ENCODE results near the gene ACADSB. TPM values are rescaled to one million over a fixed set of nuclear protein-coding genes. Genes with fewer than 3 reads are reported as not detected.

The ACADSB gene
- total RNA-seq, 3 donors from 2014 or later = 22.6 to 32.4 (median 31.8) TPM

DNA sequence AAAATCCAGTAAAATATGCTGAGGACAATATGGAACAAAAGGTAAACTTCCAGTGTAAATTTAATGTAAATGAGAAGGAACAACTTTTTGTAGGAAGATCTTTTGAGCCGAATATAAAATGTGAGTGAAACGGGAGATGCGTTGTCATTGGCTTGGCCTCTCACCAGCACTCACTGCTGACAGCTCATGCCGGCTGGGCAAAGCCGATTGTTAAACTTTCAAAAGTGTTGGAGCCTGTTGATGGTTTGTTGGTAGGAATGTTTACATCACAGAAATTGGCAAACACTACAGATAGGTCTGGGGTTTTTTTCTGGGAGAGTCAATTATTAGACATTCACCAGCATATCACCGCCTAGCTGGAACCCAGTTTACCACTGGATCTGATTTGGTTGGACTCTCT lies 22.5 kb upstream of the ACADSB start:
- no peak overlapping the region for H3K4me3 ChIP-seq
- H3K36me3 ChIP-seq = no peaks in the 10 kb centered on the region
- no peaks in the 10 kb centered on the region for H3K4me1 ChIP-seq
- intact Hi-C loops (cut with DNase I; ENCODE audit: low total_unique reads) = no loop called here
- H3K9me3 ChIP-seq = no peaks in the 10 kb centered on the region
- no peak for DNase-seq (ENCODE audit: low spot score in 2 of 2)
- no peak overlapping the region for H3K27ac ChIP-seq
- TF ChIP-seq, protein P1, sequence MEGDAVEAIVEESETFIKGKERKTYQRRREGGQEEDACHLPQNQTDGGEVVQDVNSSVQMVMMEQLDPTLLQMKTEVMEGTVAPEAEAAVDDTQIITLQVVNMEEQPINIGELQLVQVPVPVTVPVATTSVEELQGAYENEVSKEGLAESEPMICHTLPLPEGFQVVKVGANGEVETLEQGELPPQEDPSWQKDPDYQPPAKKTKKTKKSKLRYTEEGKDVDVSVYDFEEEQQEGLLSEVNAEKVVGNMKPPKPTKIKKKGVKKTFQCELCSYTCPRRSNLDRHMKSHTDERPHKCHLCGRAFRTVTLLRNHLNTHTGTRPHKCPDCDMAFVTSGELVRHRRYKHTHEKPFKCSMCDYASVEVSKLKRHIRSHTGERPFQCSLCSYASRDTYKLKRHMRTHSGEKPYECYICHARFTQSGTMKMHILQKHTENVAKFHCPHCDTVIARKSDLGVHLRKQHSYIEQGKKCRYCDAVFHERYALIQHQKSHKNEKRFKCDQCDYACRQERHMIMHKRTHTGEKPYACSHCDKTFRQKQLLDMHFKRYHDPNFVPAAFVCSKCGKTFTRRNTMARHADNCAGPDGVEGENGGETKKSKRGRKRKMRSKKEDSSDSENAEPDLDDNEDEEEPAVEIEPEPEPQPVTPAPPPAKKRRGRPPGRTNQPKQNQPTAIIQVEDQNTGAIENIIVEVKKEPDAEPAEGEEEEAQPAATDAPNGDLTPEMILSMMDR (IDR thresholded peaks at IDR 0.05) = no peak
- TF ChIP-seq POLR2A (IDR thresholded peaks at IDR 0.05) = no peak
- no peak for TF ChIP-seq POLR2AphosphoS5 (IDR thresholded peaks at IDR 0.05)
- no peaks in the 10 kb centered on the region for H3K27me3 ChIP-seq

DNA sequence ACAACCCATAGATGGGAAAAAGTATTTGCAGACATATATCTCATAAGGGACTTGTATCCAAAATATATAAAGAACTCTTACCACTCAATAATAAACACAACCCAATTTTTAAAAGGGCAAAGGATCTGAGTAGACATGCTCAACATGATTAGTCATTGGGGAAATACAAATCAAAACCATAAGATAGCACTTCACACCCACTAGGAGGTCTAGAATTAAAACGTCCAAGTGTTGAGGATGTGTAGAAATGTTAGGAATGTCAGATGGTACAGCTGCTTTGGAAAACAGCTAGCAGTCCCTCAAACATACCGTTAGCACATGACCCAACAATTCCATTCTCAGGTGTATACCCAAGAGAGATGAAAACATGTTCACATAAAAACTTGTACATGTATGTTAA lies 20.3 kb upstream of the ACADSB start:
- TF ChIP-seq POLR2A (IDR thresholded peaks at IDR 0.05) (no peak), POLR2AphosphoS5 (IDR thresholded peaks at IDR 0.05) (no peak)
- TF ChIP-seq, protein P1 (IDR thresholded peaks at IDR 0.05) = no peak
- no peak overlapping the region for H3K27ac ChIP-seq
- H3K4me1 ChIP-seq = no peaks in the 10 kb centered on the region
- no peaks in the 10 kb centered on the region for H3K9me3 ChIP-seq
- DNase-seq (ENCODE audit: low spot score in 2 of 2) = no peak
- intact Hi-C loops (cut with DNase I; ENCODE audit: low total_unique reads) = no loop called here
- no peak overlapping the region for H3K4me3 ChIP-seq
- no peaks in the 10 kb centered on the region for H3K36me3 ChIP-seq
- no peaks in the 10 kb centered on the region for H3K27me3 ChIP-seq

DNA sequence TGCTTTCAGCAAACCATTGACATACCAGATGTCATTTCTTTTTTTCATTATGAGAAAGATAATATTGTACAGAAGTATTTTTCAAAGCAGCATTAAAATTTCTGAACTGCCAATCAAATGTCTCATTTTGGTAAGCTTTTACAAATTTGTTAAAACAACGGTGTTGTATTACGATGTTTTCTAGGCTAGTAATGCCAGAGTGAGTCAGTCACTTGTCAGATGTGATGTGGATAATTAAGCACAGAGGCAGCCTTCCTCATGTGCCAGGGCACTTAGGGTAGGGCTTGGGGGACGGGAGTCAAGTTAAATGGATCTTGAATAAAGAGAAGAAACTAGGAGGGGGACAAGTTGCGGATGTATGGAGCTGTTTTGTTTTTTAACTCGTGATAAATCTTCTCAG lies 18.5 kb upstream of the ACADSB start:
- Histone ChIP-seq H3K9me3 (no peaks in the 10 kb centered on the region), H3K4me1 (no peaks in the 10 kb centered on the region), H3K27ac (no peak overlapping the region), H3K4me3 (no peak overlapping the region), H3K36me3 (no peaks in the 10 kb centered on the region), H3K27me3 (no peaks in the 10 kb centered on the region)
- no peak for DNase-seq (ENCODE audit: low spot score in 2 of 2)
- intact Hi-C loops (cut with DNase I; ENCODE audit: low total_unique reads) = no loop called here
- TF ChIP-seq, protein P1 (IDR thresholded peaks at IDR 0.05) = no peak
- TF ChIP-seq POLR2AphosphoS5 (IDR thresholded peaks at IDR 0.05) (no peak), POLR2A (IDR thresholded peaks at IDR 0.05) (no peak)

DNA sequence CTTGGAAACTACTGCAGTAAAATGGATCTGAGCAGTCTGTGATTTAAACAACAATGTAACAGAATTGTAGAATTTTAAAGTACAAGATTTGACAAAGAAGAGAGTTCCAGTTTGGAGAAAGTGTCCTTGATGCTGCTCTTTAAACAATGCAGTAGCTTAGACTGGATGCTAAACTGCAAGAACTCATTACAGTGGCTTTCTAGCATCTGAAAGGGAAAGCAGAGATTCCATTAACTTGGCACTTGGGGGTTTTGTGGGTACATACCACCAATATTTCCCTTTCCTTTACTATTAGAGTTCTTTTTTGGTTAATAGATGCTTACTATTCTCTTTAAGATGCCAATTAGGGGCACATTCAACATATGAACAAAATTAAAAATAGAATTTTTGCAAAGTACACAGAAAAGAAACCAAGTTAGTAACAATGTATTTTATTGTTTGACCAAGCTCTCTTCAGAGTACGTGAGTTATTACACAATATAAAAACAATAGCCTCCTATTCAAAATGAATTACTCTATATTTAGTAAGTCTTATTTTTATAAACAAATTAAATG lies 16.7 kb upstream of the ACADSB start:
- no peak overlapping the region for H3K4me3 ChIP-seq
- DNase-seq (ENCODE audit: low spot score in 2 of 2) = no peak
- H3K4me1 ChIP-seq = no peaks in the 10 kb centered on the region
- TF ChIP-seq POLR2A (IDR thresholded peaks at IDR 0.05) (no peak), POLR2AphosphoS5 (IDR thresholded peaks at IDR 0.05) (no peak)
- TF ChIP-seq, protein P1 (IDR thresholded peaks at IDR 0.05) = no peak
- intact Hi-C loops (cut with DNase I; ENCODE audit: low total_unique reads) = no loop called here
- H3K9me3 ChIP-seq = no peaks in the 10 kb centered on the region
- no peaks in the 10 kb centered on the region for H3K36me3 ChIP-seq
- H3K27me3 ChIP-seq = no peaks in the 10 kb centered on the region
- peak overlapping the region in 1 of 2 donors; percentile 2 for H3K27ac ChIP-seq

DNA sequence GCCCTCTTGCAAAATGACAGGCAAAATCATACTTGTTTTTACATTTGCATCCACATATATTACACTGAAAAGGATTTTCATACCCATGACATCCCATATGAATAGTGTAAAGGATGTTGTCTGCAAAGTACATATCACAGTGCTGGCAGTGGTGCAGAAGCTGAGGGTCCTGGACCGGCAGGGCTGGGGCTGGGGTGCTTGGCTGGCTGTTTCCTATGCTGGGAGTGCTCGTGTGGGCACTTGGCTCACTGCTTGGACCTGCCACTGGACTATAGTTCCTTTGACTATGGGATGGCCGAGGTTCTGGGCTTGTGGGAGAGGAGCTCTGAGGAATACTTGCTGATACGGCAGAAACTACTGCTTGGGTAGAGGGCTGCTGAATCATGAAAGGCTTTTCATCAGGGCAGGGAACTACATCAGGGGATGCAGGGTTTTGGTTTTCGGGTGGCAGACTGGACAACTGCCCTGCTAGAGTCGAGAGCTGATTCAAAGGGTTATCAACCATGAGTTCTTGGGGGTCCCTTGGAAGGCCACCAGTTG lies 14.9 kb upstream of the ACADSB start:
- H3K4me1 ChIP-seq = no peaks in the 10 kb centered on the region
- no peak overlapping the region for H3K4me3 ChIP-seq
- no peaks in the 10 kb centered on the region for H3K27me3 ChIP-seq
- DNase-seq (ENCODE audit: low spot score in 2 of 2) = no peak
- no peaks in the 10 kb centered on the region for H3K9me3 ChIP-seq
- intact Hi-C loops (cut with DNase I; ENCODE audit: low total_unique reads) = no loop called here
- TF ChIP-seq, protein P1 (IDR thresholded peaks at IDR 0.05) = no peak
- no peak for TF ChIP-seq POLR2A (IDR thresholded peaks at IDR 0.05)
- no peak for TF ChIP-seq POLR2AphosphoS5 (IDR thresholded peaks at IDR 0.05)
- no peaks in the 10 kb centered on the region for H3K36me3 ChIP-seq
- no peak overlapping the region for H3K27ac ChIP-seq

Data from breast epithelium (tissue), 4 donors.